GM12878 (cell line): ENCODE measurements around the gene GALNT16. TPM values are rescaled to one million over a fixed set of nuclear protein-coding genes. Genes with fewer than 3 reads are reported as not detected.
A peak's percentile ranks its signal among the peaks of the same experiment; 100 is the strongest.

Experiments used
- ATAC-seq: fragments of 200-7000 bp; cut with Tn5 transposase; 3 replicates; pipeline ENCODE4 v1.9.1; 2020; ENCODE audit warnings: mild to moderate bottlenecking, moderate library complexity
- BruUV-seq: library from RNA; stranded (reverse); fragments of 400-500 nt; replicated peaks from 2 replicates; lab custom pipeline; 2021; lab: Mats Ljungman, UMichigan
- CTCF ChIA-PET: fragments of 300-600 bp; sonication (Branson Sonifier 250); formaldehyde crosslinking; extraction: SDS; loops from one replicate; lab custom pipeline; 2021; ENCODE audit warnings: inconsistent platforms; lab: Yijun Ruan, JAX
- POLR2A ChIA-PET: fragments of 350-600 bp; formaldehyde crosslinking; extraction: SDS; loops from one replicate; lab custom pipeline; 2021; ENCODE audit warnings: inconsistent platforms; lab: Charles Lee
- RAD21 ChIA-PET: fragments of 300-600 bp; sonication (Branson Sonifier 250); formaldehyde crosslinking; loops from one replicate; lab custom pipeline; 2023; ENCODE audit warnings: antibody characterized with exemption; ENCODE audit not compliant: unreplicated experiment; lab: Charles Lee
- SMC1A ChIA-PET: fragments of 300-600 bp; sonication (Branson Sonifier 250); formaldehyde crosslinking; loops from one replicate; lab custom pipeline; 2023; ENCODE audit not compliant: unreplicated experiment, uncharacterized antibody; lab: Charles Lee
- DNase-seq: peaks from one replicate; pipeline ENCODE4 v3.0.0-alpha.2; 2011; ENCODE audit warnings: low read depth, low spot score
- FAIRE-seq: peaks from 3 replicates; lab custom pipeline; 2011; peaks lifted over from hg19 to GRCh38; lab: Jason Lieb, UNC
- H2AFZ ChIP-seq: 2 replicates; pipeline ENCODE4 v1.6.0; 2011; ENCODE audit warnings: low read depth, low read length, control low read depth; ENCODE audit not compliant: control insufficient read depth
- H3K27ac ChIP-seq: 2 replicates; pipeline ENCODE4 v1.5.1; 2011; ENCODE audit warnings: control low read depth; ENCODE audit not compliant: control insufficient read depth, insufficient read depth
- H3K27me3 ChIP-seq, 2 experiments: replicated peaks in 1 of 2; 2 replicates each; pipeline versions ENCODE4 v1.6.0 to v1.6.1; 2011; ENCODE audit warnings: low read length in 1 of 2; ENCODE audit not compliant: control insufficient read depth in 2 of 2, insufficient read depth in 2 of 2
- H3K36me3 ChIP-seq, 2 experiments: 2 replicates each; pipeline ENCODE4 v1.5.1; 2011; ENCODE audit warnings: low read length in 1 of 2; ENCODE audit not compliant: control insufficient read depth in 2 of 2, insufficient read depth in 2 of 2
- H3K4me1 ChIP-seq: 2 replicates; pipeline ENCODE4 v1.6.1; 2011; ENCODE audit warnings: mild to moderate bottlenecking, low read length, moderate library complexity, mixed read lengths; ENCODE audit not compliant: control insufficient read depth, insufficient read depth
- H3K4me2 ChIP-seq: 2 replicates; pipeline ENCODE4 v1.6.0; 2011; ENCODE audit warnings: control low read depth; ENCODE audit not compliant: control insufficient read depth, insufficient read depth
- H3K4me3 ChIP-seq: fragments of 200-600 bp; sonication (generic); 2 replicates; pipeline ENCODE4 v1.5.1; 2016
- H3K79me2 ChIP-seq: 2 replicates; pipeline ENCODE4 v1.6.0; 2011; ENCODE audit warnings: low read length; ENCODE audit not compliant: control insufficient read depth, insufficient read depth
- H3K9ac ChIP-seq: 2 replicates; pipeline ENCODE4 v1.8.0; 2011; ENCODE audit warnings: low read length, control low read depth, mixed read lengths; ENCODE audit not compliant: control insufficient read depth, insufficient read depth
- H3K9me3 ChIP-seq: replicated peaks from 3 replicates; pipeline ENCODE4 v1.5.1; 2011; ENCODE audit warnings: mild to moderate bottlenecking, low read length; ENCODE audit not compliant: control insufficient read depth, insufficient read depth
- H4K20me1 ChIP-seq: 2 replicates; pipeline ENCODE4 v1.6.0; 2011; ENCODE audit not compliant: control insufficient read depth, insufficient read depth
- ATF7 ChIP-seq: fragments of 450-650 bp; IDR thresholded peaks from 2 replicates; pipeline ENCODE4 v1.6.1; 2016; ENCODE audit warnings: low read depth, mild to moderate bottlenecking
- CBX3 ChIP-seq: fragments of 200-600 bp; sonication (generic); IDR thresholded peaks from 2 replicates; pipeline ENCODE4 v1.6.1; 2016; ENCODE audit warnings: low read depth, borderline replicate concordance
- CREM ChIP-seq: IDR thresholded peaks from 2 replicates; pipeline ENCODE4 v1.6.1; 2014; ENCODE audit warnings: antibody characterized with exemption, low read depth
- HCFC1 ChIP-seq: fragments of 150-350 bp; IDR thresholded peaks from 2 replicates; pipeline ENCODE4 v1.6.1; 2014; ENCODE audit warnings: low read length
- JUND ChIP-seq: IDR thresholded peaks from 2 replicates; pipeline ENCODE4 v1.6.1; 2012; ENCODE audit warnings: low read depth, mild to moderate bottlenecking, low read length, improper control_type of control experiment, moderate library complexity
- MEF2B ChIP-seq: fragments of 450-650 bp; IDR thresholded peaks from 2 replicates; pipeline ENCODE4 v1.6.1; 2018; ENCODE audit warnings: mild to moderate bottlenecking, moderate library complexity; ENCODE audit not compliant: partially characterized antibody, poor library complexity, severe bottlenecking
- NFXL1 ChIP-seq: fragments of 450-650 bp; IDR thresholded peaks from 2 replicates; pipeline ENCODE4 v1.6.1; 2017; ENCODE audit warnings: antibody characterized with exemption, mild to moderate bottlenecking, borderline replicate concordance
- POLR2A ChIP-seq: IDR thresholded peaks from 2 replicates; pipeline ENCODE4 v1.6.1; 2011; ENCODE audit warnings: low read depth, mild to moderate bottlenecking, low read length
- SIN3A ChIP-seq: IDR thresholded peaks from 2 replicates; pipeline ENCODE4 v1.6.1; 2012; ENCODE audit warnings: low read depth, low read length, improper control_type of control experiment
- SREBF2 ChIP-seq: IDR thresholded peaks from 2 replicates; pipeline ENCODE4 v1.6.1; 2012; ENCODE audit warnings: mild to moderate bottlenecking, low read length
- ZNF217 ChIP-seq: fragments of 450-650 bp; IDR thresholded peaks from 2 replicates; pipeline ENCODE4 v1.6.1; 2017; ENCODE audit warnings: antibody characterized with exemption, mild to moderate bottlenecking
- WGBS: methylation state at CpG from one replicate; pipeline ENCODE4 v1.1.6; 2016; ENCODE audit warnings: low lambda C conversion rate; ENCODE audit not compliant: insufficient replicate concordance, insufficient coverage; ENCODE audit errors: missing lambda C conversion rate; 5-methylcytosine and 5-hydroxymethylcytosine counted together
- in situ Hi-C: fragments of 300-500 bp; cut with MboI; formaldehyde crosslinking; loops from 9 replicates; pipeline ENCODE4 v1.14.3; 2018; ENCODE audit warnings: mixed read lengths
- intact Hi-C: fragments of 100-400 bp; cut with micrococcal nuclease; formaldehyde crosslinking; loops from one replicate; pipeline ENCODE4 v1.14.2; 2022; ENCODE audit not compliant: unreplicated experiment
- polyA plus RNA-seq, 11 experiments: library from polyadenylated mRNA; depleted of rRNA in 4 of 11; unstranded in 6 of 11; stranded (reverse) in 5 of 11; fragments of >200 nt; fragmentation: Nextera tagmentation in 4 of 11; fragmentation: Illumina TruSeq in 1 of 11; extraction: Ambion mirVana in 4 of 11; extraction: Trizol in 1 of 11; gene quantifications; 1 replicate in 1 of 11; 2 replicates in 10 of 11; pipeline versions ENCODE4 v1.2.1 to v1.2.3, GENCODE V29; 2011 to 2016; ENCODE audit warnings: inconsistent platforms in 2 of 11, missing spikeins in 2 of 11, low read depth in 1 of 11
- total RNA-seq, 4 experiments: library from RNA; depleted of rRNA in 3 of 4; stranded (reverse); fragments of >200 nt in 3 of 4; fragmentation: Illumina TruSeq in 1 of 4; extraction: Trizol in 1 of 4; gene quantifications; 2 replicates each; pipeline versions ENCODE4 v1.2.1 to v1.2.3, GENCODE V29; 2013 to 2021
- TF ChIP-seq, protein P1 (sequence below): fragments of 450-650 bp; formaldehyde crosslinking; IDR thresholded peaks from 2 replicates; pipeline ENCODE4 v1.4.0; 2020; ENCODE audit warnings: mild to moderate bottlenecking, moderate library complexity
- TF ChIP-seq, protein P2 (sequence below): IDR thresholded peaks from 2 replicates; pipeline ENCODE4 v1.6.1; 2012; ENCODE audit warnings: low read depth, low read length, improper control_type of control experiment

GALNT16 gene
- total and polyA plus RNA-seq, 10 of the 15 experiments (the other 5 are each of a cell fraction or from before 2014, with no cell fraction given): under 0.01 to 0.08 (median 0.03) TPM; not detected in 3

DNA sequence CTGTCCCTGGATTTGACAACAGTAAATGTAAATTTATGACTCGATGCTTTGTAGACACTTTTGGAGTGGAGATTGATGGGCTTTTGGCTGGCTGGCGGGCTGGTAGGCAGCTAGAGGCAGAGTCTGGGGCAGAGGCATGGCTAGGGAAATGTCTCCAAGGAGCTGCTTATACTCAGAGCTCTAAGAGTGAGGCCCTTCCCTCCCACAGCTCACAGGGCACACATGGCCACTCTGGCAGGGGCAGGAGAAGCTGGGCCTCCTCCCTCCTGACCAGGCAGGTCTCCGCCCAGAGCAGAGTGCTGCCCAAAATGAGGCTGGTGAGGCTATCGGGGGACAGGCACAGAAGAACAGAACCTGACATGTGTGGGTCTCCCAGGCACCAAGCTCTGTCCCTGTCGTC lies 67.5 kb downstream of the GALNT16 start (continued):
- no peak for TF ChIP-seq NFXL1
- TF ChIP-seq, all 136 proteins: peak for 0

DNA sequence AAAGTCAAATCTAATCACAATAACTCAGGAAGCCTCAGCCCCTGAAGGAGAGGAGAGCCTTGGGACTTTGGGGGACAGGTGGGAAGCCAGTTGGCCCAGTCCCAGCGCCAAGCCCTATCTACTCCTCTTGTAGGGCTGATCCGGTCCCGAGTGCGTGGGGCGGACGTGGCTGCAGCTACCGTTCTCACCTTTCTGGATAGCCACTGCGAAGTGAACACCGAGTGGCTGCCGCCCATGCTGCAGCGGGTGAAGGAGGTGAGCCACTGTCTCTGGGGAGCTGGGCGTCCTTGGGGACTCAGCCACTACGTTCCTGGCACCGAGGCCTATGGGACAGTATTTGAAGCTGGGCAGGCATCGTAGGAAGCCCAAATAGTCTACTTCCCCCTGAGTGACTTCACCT lies 68.4 kb downstream of the GALNT16 start:
- ATAC-seq (no peak), DNase-seq (no peak), FAIRE-seq (no peak)
- TF ChIP-seq MEF2B: peak; percentile 19
- TF ChIP-seq SREBF2: no peak
- TF ChIP-seq HCFC1: no peak
- Histone ChIP-seq H3K9me3 (no peaks in the 10 kb centered on the region), H3K9ac (no peak overlapping the region), H3K79me2 (no peaks in the 10 kb centered on the region), H3K27me3 (no peaks in the 10 kb centered on the region; a peak in 1 of 4 replicates), H2AFZ (no peak overlapping the region), H3K27ac (no peak overlapping the region), H3K4me1 (no peaks in the 10 kb centered on the region), H3K4me2 (no peak overlapping the region), H3K4me3 (no peak overlapping the region), H4K20me1 (no peaks in the 10 kb centered on the region), H3K36me3 (no peaks in the 10 kb centered on the region)
- POLR2A ChIA-PET: no interaction called here
- SMC1A ChIA-PET: no interaction called here
- in situ Hi-C loops: no loop called here
- RAD21 ChIA-PET: no interaction called here
- CTCF ChIA-PET: interaction anchor here (0.7 to 1.4 kb wide), 2 partner anchors 40 to 86 kb away, joined by 3 read pairs; no protein-coding TSS in a partner anchor
- 38% methylated on average over 15 of the region's 15 CpGs for WGBS
- no TSS peak for BruUV-seq
- intact Hi-C loops: no loop called here

DNA sequence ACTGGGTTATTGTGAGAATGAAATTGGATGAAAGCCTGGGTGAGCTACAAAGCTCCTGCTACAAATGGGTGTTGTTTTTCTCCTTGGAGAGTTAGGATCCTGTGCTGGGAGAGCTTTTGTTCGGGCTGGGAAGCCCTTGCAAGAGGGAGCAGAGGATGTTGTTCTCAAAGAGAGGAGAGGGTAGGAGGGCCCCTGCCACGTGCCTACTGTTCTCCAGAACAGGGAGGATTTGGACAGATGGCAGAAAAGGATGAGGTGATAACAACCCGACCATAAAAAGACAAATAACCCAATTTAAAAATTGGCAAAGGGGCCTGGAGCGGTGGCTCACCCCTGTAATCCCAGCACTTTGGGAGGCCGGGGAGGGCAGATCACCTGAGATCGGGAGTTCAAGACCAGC lies 68.8 kb downstream of the GALNT16 start:
- POLR2A ChIA-PET: no interaction called here
- Histone ChIP-seq H3K4me2 (no peak overlapping the region), H3K27me3 (no peaks in the 10 kb centered on the region; a peak in 1 of 4 replicates), H2AFZ (no peak overlapping the region), H3K36me3 (no peaks in the 10 kb centered on the region), H3K9ac (no peak overlapping the region), H3K27ac (no peak overlapping the region), H3K4me3 (no peak overlapping the region), H3K9me3 (no peaks in the 10 kb centered on the region), H3K4me1 (no peaks in the 10 kb centered on the region), H4K20me1 (no peaks in the 10 kb centered on the region), H3K79me2 (no peaks in the 10 kb centered on the region)
- CTCF ChIA-PET: interaction anchor here (0.7 to 1.4 kb wide), 2 partner anchors 40 to 86 kb away, joined by 3 read pairs; no protein-coding TSS in a partner anchor
- no peak for ATAC-seq
- 38% methylated on average over 6 of the region's 6 CpGs for WGBS
- SMC1A ChIA-PET: no interaction called here
- in situ Hi-C loops (no loop called here), intact Hi-C loops (no loop called here)
- no peak for FAIRE-seq
- no TSS peak for BruUV-seq
- RAD21 ChIA-PET: no interaction called here
- TF ChIP-seq ATF7: no peak
- no peak for TF ChIP-seq SIN3A
- TF ChIP-seq, protein P1, sequence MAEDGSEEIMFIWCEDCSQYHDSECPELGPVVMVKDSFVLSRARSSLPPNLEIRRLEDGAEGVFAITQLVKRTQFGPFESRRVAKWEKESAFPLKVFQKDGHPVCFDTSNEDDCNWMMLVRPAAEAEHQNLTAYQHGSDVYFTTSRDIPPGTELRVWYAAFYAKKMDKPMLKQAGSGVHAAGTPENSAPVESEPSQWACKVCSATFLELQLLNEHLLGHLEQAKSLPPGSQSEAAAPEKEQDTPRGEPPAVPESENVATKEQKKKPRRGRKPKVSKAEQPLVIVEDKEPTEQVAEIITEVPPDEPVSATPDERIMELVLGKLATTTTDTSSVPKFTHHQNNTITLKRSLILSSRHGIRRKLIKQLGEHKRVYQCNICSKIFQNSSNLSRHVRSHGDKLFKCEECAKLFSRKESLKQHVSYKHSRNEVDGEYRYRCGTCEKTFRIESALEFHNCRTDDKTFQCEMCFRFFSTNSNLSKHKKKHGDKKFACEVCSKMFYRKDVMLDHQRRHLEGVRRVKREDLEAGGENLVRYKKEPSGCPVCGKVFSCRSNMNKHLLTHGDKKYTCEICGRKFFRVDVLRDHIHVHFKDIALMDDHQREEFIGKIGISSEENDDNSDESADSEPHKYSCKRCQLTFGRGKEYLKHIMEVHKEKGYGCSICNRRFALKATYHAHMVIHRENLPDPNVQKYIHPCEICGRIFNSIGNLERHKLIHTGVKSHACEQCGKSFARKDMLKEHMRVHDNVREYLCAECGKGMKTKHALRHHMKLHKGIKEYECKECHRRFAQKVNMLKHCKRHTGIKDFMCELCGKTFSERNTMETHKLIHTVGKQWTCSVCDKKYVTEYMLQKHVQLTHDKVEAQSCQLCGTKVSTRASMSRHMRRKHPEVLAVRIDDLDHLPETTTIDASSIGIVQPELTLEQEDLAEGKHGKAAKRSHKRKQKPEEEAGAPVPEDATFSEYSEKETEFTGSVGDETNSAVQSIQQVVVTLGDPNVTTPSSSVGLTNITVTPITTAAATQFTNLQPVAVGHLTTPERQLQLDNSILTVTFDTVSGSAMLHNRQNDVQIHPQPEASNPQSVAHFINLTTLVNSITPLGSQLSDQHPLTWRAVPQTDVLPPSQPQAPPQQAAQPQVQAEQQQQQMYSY (CRISPR knock-in tag): no peak
- TF ChIP-seq CREM: no peak
- no peak for TF ChIP-seq JUND
- no peak for TF ChIP-seq ZNF217
- TF ChIP-seq CBX3: no peak
- no peak for TF ChIP-seq POLR2A
- TF ChIP-seq, protein P2, sequence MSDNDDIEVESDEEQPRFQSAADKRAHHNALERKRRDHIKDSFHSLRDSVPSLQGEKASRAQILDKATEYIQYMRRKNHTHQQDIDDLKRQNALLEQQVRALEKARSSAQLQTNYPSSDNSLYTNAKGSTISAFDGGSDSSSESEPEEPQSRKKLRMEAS: no peak
- no peak for DNase-seq
